Heart left ventricle (tissue), 13 donors: ENCODE data around the gene SLC26A4.

Experiments used
- POLR2A ChIP-seq, 2 donors: fragments of 450-650 bp; IDR thresholded peaks; one replicate each; pipeline ENCODE4 v1.6.1; 2017; ENCODE audit warnings: antibody characterized with exemption in 2 of 2, mild to moderate bottlenecking in 2 of 2, moderate library complexity in 2 of 2
- TF ChIP-seq, protein P1 (sequence below), 12 donors: fragments of 200-600 bp; sonication (generic) in 4 of 12; IDR thresholded peaks; one replicate each; pipeline versions ENCODE4 v1.5.0 to v1.8.0; 2018 to 2022; ENCODE audit warnings: antibody characterized with exemption in 12 of 12, mild to moderate bottlenecking in 5 of 12
- donor health status: ischemic (EF 13 %, LVEDD 7.1; RV severe dilation, severe dysfunction).
- donor health status: DM: no; HTN: yes; CAD: no.
- donor health status: DM: no; HTN: no; CAD: no.
- donor health status: ischemic (EF 25% LVEDD 6.9; RV normal size, moderate dysfunction).
- donor health status: ischemic (EF 25% LVEDD 5.7; RV mildly dilated, moderate dysfunction).
- donor health status: ischemic (EF 35%, LVEDD 5.7; RV mildly dilated, moderate dysfunction).
- donor health status: nonischemic (EF 11% LVEDD 7.7; RV severe dilation, severe dysfunction).
- donor health status: DM: yes; HTN: yes; CAD: no.
- donor health status: PGD.
- donor health status: ischemic (EF 29% LVEDD 5.4; RV normal size, mild dysfunction).
- donor health status: nonischemic (EF 23%, LVEDD 6.1; RV moderate dilation, normal function).

DNA sequence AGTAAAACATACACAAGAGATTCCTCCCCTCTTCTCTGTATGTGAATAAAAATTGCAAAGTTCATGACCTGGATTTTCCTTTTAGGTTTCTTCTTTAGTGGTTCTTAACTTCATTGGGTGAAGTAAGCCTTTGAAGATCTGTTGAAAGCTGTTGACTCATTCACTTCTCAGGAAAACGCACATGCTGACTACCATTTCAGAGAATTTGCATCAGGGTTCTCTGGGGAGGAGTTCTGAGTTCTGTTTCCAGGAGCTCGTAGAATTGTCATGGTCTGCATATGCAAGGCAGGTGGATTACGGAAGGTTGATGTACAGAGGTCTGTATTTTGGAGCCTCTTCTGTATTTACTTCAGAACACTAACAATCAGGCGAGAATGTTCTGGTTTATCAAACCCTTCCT lies 962 bp upstream of the SLC26A4 start:
- TF ChIP-seq POLR2A (IDR thresholded peaks at IDR 0.05), result no peak
- TF ChIP-seq, protein P1, sequence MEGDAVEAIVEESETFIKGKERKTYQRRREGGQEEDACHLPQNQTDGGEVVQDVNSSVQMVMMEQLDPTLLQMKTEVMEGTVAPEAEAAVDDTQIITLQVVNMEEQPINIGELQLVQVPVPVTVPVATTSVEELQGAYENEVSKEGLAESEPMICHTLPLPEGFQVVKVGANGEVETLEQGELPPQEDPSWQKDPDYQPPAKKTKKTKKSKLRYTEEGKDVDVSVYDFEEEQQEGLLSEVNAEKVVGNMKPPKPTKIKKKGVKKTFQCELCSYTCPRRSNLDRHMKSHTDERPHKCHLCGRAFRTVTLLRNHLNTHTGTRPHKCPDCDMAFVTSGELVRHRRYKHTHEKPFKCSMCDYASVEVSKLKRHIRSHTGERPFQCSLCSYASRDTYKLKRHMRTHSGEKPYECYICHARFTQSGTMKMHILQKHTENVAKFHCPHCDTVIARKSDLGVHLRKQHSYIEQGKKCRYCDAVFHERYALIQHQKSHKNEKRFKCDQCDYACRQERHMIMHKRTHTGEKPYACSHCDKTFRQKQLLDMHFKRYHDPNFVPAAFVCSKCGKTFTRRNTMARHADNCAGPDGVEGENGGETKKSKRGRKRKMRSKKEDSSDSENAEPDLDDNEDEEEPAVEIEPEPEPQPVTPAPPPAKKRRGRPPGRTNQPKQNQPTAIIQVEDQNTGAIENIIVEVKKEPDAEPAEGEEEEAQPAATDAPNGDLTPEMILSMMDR (IDR thresholded peaks at IDR 0.05), result no peak
